GM19455 (cell line): ENCODE data around the gene GPX1.
"Not testable (repeated sequence)": the region's sequence is repeated elsewhere in the genome, so short reads cannot be mapped to it uniquely, and the experiment has no call there.

ENCODE experiments used
- ATAC-seq: cut with Tn5 transposase; IDR thresholded peaks from one replicate; pipeline ENCODE4 v1.9.1; 2021; ENCODE audit not compliant: unreplicated experiment

The GPX1 gene

DNA sequence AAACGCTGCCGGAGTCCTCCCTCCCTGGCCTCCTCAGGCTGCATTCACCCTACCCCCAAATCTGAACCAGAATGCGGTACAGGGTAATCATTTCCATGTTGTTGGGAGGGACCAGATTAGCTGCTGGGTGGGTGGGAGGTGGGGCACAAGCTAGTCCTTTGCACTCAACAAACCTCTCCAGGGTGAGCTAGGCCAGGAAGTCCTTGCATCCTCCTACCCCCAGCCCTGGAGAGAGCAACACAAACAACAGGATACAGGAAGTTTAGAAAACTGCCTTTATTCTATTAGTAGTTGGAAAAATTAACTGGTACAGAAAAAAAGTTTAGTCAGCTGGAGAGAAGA lies 702 bp upstream of the GPX1 start:
- ATAC-seq = no peak

- peak; percentile 28 for ATAC-seq
These were observed 523 bp downstream of the GPX1 start for GRCh38 chr3:49357443-49358216.

- not testable (repeated sequence) for ATAC-seq
These were observed 1.1 kb downstream of the GPX1 start for GRCh38 chr3:49357095-49357442.

GRCh38 chr3:49352890-49353421 lies 5.2 kb downstream of the GPX1 start:
- ATAC-seq = no peak

DNA sequence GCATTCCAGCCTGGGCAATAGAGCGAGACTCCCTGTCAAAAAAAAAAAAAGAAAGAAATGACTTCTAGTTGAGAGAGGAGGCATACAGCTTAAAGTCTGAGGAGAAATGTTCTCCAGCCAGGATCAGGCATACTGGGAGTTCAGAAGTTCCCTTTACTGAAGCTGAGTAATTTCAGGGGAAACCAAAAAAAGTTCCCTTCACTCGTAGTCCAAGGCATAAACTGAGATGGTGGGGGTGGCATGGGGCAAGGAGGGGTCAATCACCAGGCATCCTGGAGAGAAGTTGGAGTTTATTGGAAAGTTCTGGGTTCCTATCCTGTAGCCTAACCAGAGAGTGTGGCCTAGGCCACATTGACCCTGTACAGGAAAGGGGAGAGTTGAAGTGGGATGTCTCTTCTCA lies 5.9 kb downstream of the GPX1 start:
- ATAC-seq = no peak

DNA sequence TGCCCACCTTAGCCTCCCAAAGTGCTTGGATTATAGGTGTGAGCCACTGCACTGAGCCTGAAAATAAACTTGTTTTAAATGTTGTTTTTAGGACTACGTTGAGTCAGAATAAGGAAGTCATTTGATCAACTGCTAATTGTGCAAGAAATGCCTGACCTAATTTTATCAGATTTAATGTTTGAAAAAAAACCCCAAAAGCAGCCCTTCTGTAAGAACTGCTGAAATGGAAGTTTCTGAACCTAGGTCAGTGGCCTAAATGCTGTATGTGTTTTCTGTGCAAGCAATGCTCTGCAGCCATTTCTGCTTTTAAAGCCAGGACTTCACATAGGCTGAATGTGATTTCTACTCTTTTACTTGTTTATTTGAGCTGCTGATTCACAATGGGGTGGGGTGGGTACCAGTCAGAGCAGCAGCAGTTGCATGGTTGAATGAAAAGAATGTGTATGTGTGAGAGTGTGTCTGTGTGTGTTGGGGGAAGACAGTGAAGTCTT lies 6.6 kb downstream of the GPX1 start:
- no peak for ATAC-seq

DNA sequence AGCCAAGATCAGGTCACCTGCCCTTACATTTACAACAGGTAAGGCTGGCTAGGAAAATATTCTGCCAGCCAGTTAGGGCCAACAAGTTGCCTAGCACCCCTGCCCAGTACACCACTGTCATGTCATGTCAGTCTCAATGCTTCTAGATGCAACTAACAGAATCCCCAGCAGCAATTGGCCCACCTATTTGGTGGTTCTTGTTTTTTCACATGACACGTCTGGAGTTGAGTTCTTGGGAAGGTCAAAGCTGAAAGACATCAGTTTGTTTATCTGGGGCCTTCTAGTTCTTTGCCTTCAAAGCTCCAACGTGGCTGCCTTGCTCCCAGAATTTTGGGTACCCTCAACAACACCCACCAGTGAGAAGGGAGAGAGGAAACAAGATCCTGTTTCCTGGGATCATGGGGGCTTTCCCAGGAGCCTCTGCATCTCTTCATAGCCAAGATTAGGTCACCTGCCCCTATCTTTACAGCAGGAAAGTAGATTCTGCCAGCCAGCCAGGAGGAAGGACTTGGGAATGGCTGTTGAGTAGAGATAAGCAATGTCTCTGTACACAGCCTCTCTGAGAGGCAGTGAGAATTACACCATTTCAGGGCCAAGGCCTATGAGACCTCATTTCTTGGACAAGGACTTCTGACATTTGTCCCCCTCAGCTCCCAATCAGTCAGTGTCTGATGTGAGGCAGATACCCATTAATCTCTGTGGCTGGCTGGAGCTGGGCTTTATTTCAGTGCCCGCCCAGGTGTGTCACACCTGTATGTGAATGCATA lies 8.6 kb downstream of the GPX1 start:
- no peak for ATAC-seq

- not testable (repeated sequence) for ATAC-seq
These were observed 9.8 kb downstream of the GPX1 start for GRCh38 chr3:49348361-49348760.

DNA sequence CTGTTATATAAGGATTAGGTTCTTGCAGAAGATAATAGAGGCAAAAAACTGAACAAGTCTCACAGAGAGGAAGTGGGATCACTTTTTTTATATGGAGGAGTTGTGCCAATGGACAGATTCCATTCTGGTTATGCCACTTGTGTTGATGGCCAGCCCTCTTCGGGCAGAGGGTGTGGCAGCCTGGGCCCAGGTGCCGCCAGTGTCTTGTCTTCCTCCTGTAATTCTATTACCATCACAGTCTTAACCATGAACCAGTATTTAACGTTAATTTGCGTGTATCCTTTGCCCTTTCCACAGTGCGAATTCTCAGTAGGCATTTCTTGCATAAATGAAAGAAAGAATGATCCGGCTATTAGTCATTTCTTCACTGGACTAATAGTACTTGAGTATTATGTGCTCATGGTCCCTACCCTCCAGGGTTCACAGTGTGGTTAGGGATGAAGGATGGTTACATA lies 11.3 kb downstream of the GPX1 start:
- ATAC-seq = no peak

DNA sequence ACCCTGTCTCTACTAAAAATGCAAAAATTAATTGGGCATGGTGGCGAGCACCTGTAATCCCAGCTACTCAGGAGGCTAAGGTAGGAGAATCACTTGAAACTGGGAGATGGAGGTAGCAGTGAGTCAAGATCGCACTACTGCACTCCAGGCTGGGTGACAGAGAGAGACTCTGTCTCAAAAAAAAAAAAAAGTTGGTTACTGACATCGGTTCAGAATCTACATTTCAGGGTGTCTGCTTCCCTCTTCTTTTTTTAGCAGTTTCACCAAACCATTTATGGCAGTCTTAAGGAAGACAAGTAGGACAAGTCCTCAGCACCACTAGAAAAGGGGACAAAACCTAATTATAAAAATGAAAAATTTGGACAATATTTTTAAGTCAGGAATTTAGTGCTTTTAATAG lies 15.0 kb downstream of the GPX1 start:
- ATAC-seq = no peak

DNA sequence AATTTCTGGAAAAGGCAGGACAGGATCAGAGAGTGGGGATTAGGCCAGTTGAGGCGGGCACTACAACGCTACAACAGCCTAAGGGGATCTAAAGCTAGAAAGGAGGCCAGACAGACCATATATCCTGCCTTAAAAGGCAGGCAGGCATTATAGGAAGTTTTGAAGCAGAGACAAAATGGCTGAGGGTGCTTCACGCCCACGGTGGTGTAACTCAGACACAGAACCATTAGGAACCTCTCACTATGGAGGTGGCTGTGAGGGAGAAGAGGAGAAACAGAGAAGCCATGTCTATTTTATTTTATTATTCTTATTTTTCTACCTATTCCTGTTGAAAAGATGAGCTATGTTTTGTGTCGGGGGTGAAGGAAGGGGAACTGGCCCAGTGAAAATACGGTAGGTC lies 16.2 kb downstream of the GPX1 start:
- no peak for ATAC-seq

DNA sequence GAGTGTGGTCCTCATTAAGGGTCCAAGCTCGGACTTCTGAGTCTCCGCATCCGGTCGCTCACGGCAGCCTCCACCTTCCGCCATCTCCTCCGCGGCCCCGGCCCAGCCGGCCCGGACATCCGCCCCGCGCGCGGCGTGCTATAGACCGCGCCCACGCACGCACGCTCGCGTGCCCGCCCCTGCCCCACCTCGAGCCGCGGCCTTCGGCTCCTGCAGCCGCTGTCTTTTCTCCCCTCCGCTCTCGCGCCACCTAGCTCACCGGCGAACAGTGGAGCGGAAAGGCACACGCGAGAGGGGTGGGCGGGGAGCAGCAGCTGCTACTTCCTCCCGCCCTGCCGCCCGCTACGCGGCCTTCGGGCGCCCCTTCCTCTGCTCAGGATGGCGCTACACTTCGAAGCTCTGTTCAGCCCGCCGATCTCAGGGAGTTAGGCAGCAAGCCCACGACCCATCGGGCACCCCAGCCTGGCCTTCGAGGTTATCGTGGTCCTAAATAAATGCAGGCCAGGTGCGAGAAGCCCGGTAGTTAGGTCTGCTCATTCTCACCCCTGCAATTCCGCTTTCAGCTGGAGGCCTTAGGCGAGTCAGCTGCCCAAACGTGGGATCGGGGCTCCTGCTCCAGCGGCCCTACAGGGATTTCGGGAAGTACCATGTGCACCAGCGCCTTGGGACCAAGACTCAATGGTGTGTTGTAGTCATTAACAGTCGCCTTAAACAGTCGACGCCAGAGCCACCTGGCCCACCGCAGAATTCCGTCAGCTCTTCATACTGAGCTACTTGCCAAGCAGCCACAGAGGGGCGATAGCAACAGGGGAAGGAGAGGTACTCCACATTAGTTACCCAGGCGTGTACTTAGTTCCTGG lies 18.0 kb downstream of the GPX1 start, which contains the start of gene USP4:
USP4 (minus strand) TSS at position 113 of the 860 bp plus-strand sequence; CDS start at position 84, 29 bp downstream.
- ATAC-seq = peak; percentile 83

- peak; percentile 19 for ATAC-seq
These were observed 18.6 kb downstream of the GPX1 start for GRCh38 chr3:49339581-49339940.

- no peak for ATAC-seq
These were observed 24.1 kb downstream of the GPX1 start for GRCh38 chr3:49333916-49334633.

DNA sequence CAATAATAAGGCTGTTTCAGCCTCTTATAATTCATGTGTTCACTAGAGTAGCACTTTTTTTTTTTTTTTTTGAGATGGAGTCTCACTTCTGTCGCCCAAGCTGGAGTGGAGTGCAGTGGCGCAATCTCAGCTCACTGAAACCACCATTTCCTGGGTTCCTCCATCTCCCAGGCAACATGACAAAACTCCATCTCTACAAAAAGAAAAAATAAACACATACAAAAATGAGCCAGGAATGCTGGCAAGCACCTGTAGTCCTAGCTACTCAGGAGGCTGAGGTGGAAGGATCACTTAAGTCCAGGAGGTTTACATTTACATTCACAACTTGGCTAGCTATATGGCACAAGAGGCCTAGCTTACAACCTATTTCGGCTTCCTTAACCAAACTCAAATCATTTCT lies 25.1 kb downstream of the GPX1 start:
- no peak for ATAC-seq

DNA sequence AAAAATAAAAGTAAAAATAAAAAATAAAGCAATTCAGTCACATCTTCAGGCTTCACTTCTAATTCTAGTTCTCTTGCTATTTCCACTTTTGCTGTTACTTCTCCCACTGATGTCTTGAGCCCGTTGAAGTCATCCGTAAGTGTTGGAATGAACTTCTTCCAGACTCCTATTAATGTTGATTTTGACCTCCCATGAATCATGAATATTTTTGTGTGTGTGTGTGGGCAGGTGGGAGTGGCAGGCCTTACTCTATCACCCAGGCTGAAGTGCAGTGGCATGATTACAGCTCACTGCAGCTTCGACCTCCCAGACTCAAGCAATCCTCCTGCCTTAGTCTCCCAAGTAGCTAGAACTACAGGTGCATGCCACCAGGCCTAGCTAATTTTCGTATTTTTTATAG lies 29.0 kb downstream of the GPX1 start:
- ATAC-seq = no peak

DNA sequence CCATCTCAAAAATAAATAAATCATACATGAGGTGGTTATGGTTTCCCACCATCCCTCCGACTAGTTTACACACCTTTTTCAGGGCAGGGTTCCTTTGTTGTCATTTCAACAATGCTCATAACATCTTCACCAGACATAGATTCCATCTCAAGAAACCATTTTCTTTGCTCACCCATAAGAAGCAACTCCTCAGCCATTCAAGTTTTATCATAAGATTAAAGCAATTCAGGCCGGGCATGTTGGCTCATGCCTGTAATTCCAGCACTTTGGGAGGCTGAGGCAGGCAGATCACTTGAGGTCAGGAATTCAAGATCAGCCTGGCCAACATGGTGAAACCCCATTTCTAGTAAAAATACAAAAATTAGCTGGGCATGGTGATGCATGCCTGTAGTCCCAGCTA lies 29.8 kb downstream of the GPX1 start:
- ATAC-seq = not testable (repeated sequence)

DNA sequence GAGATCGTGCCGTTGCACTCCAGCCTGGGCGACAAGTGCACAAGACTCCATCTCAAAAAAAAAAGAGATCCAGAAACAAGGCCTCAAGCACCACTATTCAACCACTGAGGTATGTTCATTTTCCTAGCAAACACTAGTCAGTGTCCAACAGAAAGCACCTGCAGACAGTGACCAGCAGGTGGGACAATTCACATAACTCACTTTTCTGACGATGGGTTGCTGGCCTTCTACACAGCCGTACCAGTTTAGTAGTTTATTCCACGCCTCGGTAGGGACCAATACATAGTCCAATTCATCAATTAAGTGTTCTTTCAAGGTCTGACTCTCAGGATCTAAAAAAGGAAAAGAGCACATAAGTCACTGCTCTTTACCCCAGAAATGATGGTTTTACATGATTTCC lies 30.7 kb downstream of the GPX1 start:
- no peak for ATAC-seq

DNA sequence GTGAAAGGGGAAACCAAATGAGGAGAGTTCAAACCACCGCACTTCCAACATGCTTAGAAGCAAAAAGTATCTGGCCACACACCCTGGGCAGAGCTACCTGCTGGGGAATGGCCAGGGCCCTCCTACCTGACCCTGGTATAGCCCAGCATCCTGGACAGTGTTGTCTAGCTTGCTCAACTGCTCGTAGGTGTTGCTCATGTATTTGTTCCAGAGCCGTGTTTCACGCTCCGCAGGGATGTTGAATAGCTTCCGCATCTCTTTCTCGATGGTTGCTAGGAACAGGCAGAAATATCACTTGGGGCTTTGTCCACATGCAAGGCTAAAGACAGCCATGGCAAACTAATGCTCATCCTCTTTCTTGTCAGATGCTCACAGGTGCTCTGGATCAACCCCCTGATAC lies 33.4 kb downstream of the GPX1 start:
- no peak for ATAC-seq

DNA sequence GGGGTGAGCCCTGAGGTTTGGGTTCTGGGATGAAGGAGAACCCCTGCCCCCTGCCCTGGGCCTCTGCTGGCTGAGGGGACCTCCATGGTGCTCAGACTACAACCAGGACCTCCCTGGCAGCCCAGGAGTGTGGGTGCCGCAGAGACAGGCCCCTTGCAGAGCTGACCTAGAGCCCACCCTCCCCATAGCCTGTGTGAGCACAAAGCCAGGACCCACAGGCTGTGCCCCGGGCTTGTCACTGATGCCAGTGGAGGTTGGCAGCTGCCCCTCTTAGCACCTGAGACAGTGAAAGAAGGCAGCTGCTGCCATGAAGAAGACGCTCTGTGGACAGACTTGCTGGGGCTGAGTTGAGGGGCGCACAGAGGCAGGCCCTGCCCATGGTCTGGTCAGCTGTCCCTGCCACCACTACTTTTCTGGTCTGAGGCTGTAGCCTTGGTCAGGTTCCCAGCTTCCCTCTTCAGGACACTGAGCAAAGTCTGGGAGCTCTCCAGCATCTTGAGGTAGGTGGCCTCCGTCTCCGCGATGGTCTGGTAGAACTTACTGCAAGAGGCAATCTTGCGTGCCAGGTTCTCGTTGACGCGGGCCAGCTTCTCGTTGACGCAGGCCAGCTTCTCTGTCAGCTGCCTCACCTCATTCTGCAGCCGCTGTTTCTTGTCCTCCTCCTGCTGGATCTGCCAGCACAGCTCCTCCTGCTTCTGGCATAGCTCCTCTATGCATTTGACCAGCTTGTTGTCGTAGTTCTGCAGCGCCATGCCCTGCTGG lies 41.3 kb downstream of the GPX1 start:
- ATAC-seq = no peak
